ENCODE data around the gene ERAS.
"Not testable (repeated sequence)": the region's sequence is repeated elsewhere in the genome, so short reads cannot be mapped to it uniquely, and the experiment has no call there.

ERAS gene

GRCh38 chrX:48798318-48798717 is 28.0 kb upstream of the ERAS start:
- DNase-seq (ENCODE audit: low read depth): no peak

GRCh38 chrX:48800574-48801279 is 25.6 kb upstream of the ERAS start:
- DNase-seq (ENCODE audit: low read depth): no peak

- peak; percentile 93 for DNase-seq (ENCODE audit: low read depth)
Observed at GRCh38 chrX:48801280-48802088, 24.8 kb upstream of the ERAS start, which contains the start of gene HDAC6. Gene HDAC6, plus strand, starts transcription at chrX:48802067. Its CDS starts 626 bp downstream, at chrX:48802693.

GRCh38 chrX:48802089-48802904 is 24.0 kb upstream of the ERAS start:
- DNase-seq (ENCODE audit: low read depth): peak; percentile 24

GRCh38 chrX:48802905-48803200 is 23.5 kb upstream of the ERAS start:
- DNase-seq (ENCODE audit: low read depth): no peak

GRCh38 chrX:48806081-48806480 is 20.2 kb upstream of the ERAS start:
- DNase-seq (ENCODE audit: low read depth): no peak

GRCh38 chrX:48813644-48814043 is 12.7 kb upstream of the ERAS start:
- DNase-seq (ENCODE audit: low read depth): no peak

GRCh38 chrX:48814722-48815121 is 11.6 kb upstream of the ERAS start:
- DNase-seq (ENCODE audit: low read depth): no peak

GRCh38 chrX:48815266-48815665 is 11.0 kb upstream of the ERAS start:
- no peak for DNase-seq (ENCODE audit: low read depth)

GRCh38 chrX:48816014-48816810 is 10.1 kb upstream of the ERAS start:
- DNase-seq (ENCODE audit: low read depth): no peak

GRCh38 chrX:48818098-48818497 is 8.2 kb upstream of the ERAS start:
- no peak for DNase-seq (ENCODE audit: low read depth)

GRCh38 chrX:48818866-48819265 is 7.4 kb upstream of the ERAS start:
- DNase-seq (ENCODE audit: low read depth): no peak

- not testable (repeated sequence) for DNase-seq (ENCODE audit: low read depth)
Observed at GRCh38 chrX:48819394-48819793, 6.9 kb upstream of the ERAS start.

- DNase-seq (ENCODE audit: low read depth): no peak
Observed at GRCh38 chrX:48823053-48823452, 3.3 kb upstream of the ERAS start.

- DNase-seq (ENCODE audit: low read depth): no peak
Observed at GRCh38 chrX:48824066-48824465, 2.2 kb upstream of the ERAS start.

- DNase-seq (ENCODE audit: low read depth): no peak
Observed at GRCh38 chrX:48826876-48827653, 752 bp downstream of the ERAS start.

GRCh38 chrX:48827654-48827968 is 1.3 kb downstream of the ERAS start:
- no peak for DNase-seq (ENCODE audit: low read depth)

GRCh38 chrX:48829016-48829735 is 2.9 kb downstream of the ERAS start:
- DNase-seq (ENCODE audit: low read depth): no peak

GRCh38 chrX:48831136-48831908 is 5.0 kb downstream of the ERAS start:
- no peak for DNase-seq (ENCODE audit: low read depth)

- DNase-seq (ENCODE audit: low read depth): no peak
Observed at GRCh38 chrX:48831909-48832291, 5.6 kb downstream of the ERAS start.

All from stimulated activated CD4-positive, alpha-beta T cell treated with anti-CD3 and anti-CD28 coated beads, Interleukin-2, amount 100 ng/mL, for 4 hours (primary cell).